GM12878 (cell line): ENCODE measurements around the gene CGREF1. TPM values are rescaled to one million over a fixed set of nuclear protein-coding genes. Genes with fewer than 3 reads are reported as not detected.

Experiments used
- ATAC-seq: fragments of 200-7000 bp; cut with Tn5 transposase; 3 replicates; pipeline ENCODE4 v1.9.1; 2020; ENCODE audit warnings: mild to moderate bottlenecking, moderate library complexity
- BruUV-seq: library from RNA; stranded (reverse); fragments of 400-500 nt; replicated peaks from 2 replicates; lab custom pipeline; 2021; lab: Mats Ljungman, UMichigan
- CTCF ChIA-PET: fragments of 300-600 bp; sonication (Branson Sonifier 250); formaldehyde crosslinking; extraction: SDS; loops from one replicate; lab custom pipeline; 2021; ENCODE audit warnings: inconsistent platforms; lab: Yijun Ruan, JAX
- POLR2A ChIA-PET: fragments of 350-600 bp; formaldehyde crosslinking; extraction: SDS; loops from one replicate; lab custom pipeline; 2021; ENCODE audit warnings: inconsistent platforms; lab: Charles Lee
- RAD21 ChIA-PET: fragments of 300-600 bp; sonication (Branson Sonifier 250); formaldehyde crosslinking; loops from one replicate; lab custom pipeline; 2023; ENCODE audit warnings: antibody characterized with exemption; ENCODE audit not compliant: unreplicated experiment; lab: Charles Lee
- SMC1A ChIA-PET: fragments of 300-600 bp; sonication (Branson Sonifier 250); formaldehyde crosslinking; loops from one replicate; lab custom pipeline; 2023; ENCODE audit not compliant: unreplicated experiment, uncharacterized antibody; lab: Charles Lee
- DNase-seq: peaks from one replicate; pipeline ENCODE4 v3.0.0-alpha.2; 2011; ENCODE audit warnings: low read depth, low spot score
- FAIRE-seq: peaks from 3 replicates; lab custom pipeline; 2011; peaks lifted over from hg19 to GRCh38; lab: Jason Lieb, UNC
- H2AFZ ChIP-seq: 2 replicates; pipeline ENCODE4 v1.6.0; 2011; ENCODE audit warnings: low read depth, low read length, control low read depth; ENCODE audit not compliant: control insufficient read depth
- H3K27ac ChIP-seq: 2 replicates; pipeline ENCODE4 v1.5.1; 2011; ENCODE audit warnings: control low read depth; ENCODE audit not compliant: control insufficient read depth, insufficient read depth
- H3K27me3 ChIP-seq, 2 experiments: replicated peaks in 1 of 2; 2 replicates each; pipeline versions ENCODE4 v1.6.0 to v1.6.1; 2011; ENCODE audit warnings: low read length in 1 of 2; ENCODE audit not compliant: control insufficient read depth in 2 of 2, insufficient read depth in 2 of 2
- H3K36me3 ChIP-seq, 2 experiments: 2 replicates each; pipeline ENCODE4 v1.5.1; 2011; ENCODE audit warnings: low read length in 1 of 2; ENCODE audit not compliant: control insufficient read depth in 2 of 2, insufficient read depth in 2 of 2
- H3K4me1 ChIP-seq: 2 replicates; pipeline ENCODE4 v1.6.1; 2011; ENCODE audit warnings: mild to moderate bottlenecking, low read length, moderate library complexity, mixed read lengths; ENCODE audit not compliant: control insufficient read depth, insufficient read depth
- H3K4me2 ChIP-seq: 2 replicates; pipeline ENCODE4 v1.6.0; 2011; ENCODE audit warnings: control low read depth; ENCODE audit not compliant: control insufficient read depth, insufficient read depth
- H3K4me3 ChIP-seq: fragments of 200-600 bp; sonication (generic); 2 replicates; pipeline ENCODE4 v1.5.1; 2016
- H3K79me2 ChIP-seq: 2 replicates; pipeline ENCODE4 v1.6.0; 2011; ENCODE audit warnings: low read length; ENCODE audit not compliant: control insufficient read depth, insufficient read depth
- H3K9ac ChIP-seq: 2 replicates; pipeline ENCODE4 v1.8.0; 2011; ENCODE audit warnings: low read length, control low read depth, mixed read lengths; ENCODE audit not compliant: control insufficient read depth, insufficient read depth
- H3K9me3 ChIP-seq: replicated peaks from 3 replicates; pipeline ENCODE4 v1.5.1; 2011; ENCODE audit warnings: mild to moderate bottlenecking, low read length; ENCODE audit not compliant: control insufficient read depth, insufficient read depth
- H4K20me1 ChIP-seq: 2 replicates; pipeline ENCODE4 v1.6.0; 2011; ENCODE audit not compliant: control insufficient read depth, insufficient read depth
- BMI1 ChIP-seq: fragments of 450-650 bp; IDR thresholded peaks from 2 replicates; pipeline ENCODE4 v1.6.1; 2016; ENCODE audit warnings: mild to moderate bottlenecking, moderate library complexity, borderline replicate concordance
- CBFB ChIP-seq: IDR thresholded peaks from 2 replicates; pipeline ENCODE4 v1.6.1; 2016; ENCODE audit warnings: antibody characterized with exemption, low read depth
- EP300 ChIP-seq, 2 experiments: fragments of 150-350 bp in 1 of 2; IDR thresholded peaks; 2 replicates each; pipeline ENCODE4 v1.6.1; 2011 to 2012; ENCODE audit warnings: low read depth in 2 of 2, low read length in 2 of 2, borderline replicate concordance in 1 of 2, improper control_type of control experiment in 1 of 2, inconsistent platforms in 1 of 2; ENCODE audit not compliant: control insufficient read depth in 1 of 2
- KLF5 ChIP-seq: fragments of 450-650 bp; IDR thresholded peaks from 2 replicates; pipeline ENCODE4 v1.6.1; 2014; ENCODE audit warnings: mild to moderate bottlenecking; ENCODE audit not compliant: partially characterized antibody
- MEF2B ChIP-seq: fragments of 450-650 bp; IDR thresholded peaks from 2 replicates; pipeline ENCODE4 v1.6.1; 2018; ENCODE audit warnings: mild to moderate bottlenecking, moderate library complexity; ENCODE audit not compliant: partially characterized antibody, poor library complexity, severe bottlenecking
- MTA3 ChIP-seq: IDR thresholded peaks from 2 replicates; pipeline ENCODE4 v1.6.1; 2012; ENCODE audit warnings: low read length, inconsistent platforms, borderline replicate concordance
- NBN ChIP-seq: fragments of 450-650 bp; IDR thresholded peaks from 2 replicates; pipeline ENCODE4 v1.6.1; 2016
- POLR2A ChIP-seq: IDR thresholded peaks from 2 replicates; pipeline ENCODE4 v1.6.1; 2011; ENCODE audit warnings: low read depth, mild to moderate bottlenecking, low read length
- SMARCA5 ChIP-seq: fragments of 450-650 bp; IDR thresholded peaks from 2 replicates; pipeline ENCODE4 v1.6.1; 2017; ENCODE audit warnings: mild to moderate bottlenecking
- ZNF24 ChIP-seq: fragments of 450-650 bp; IDR thresholded peaks from 2 replicates; pipeline ENCODE4 v1.6.1; 2017; ENCODE audit warnings: antibody characterized with exemption, mild to moderate bottlenecking
- WGBS: methylation state at CpG from one replicate; pipeline ENCODE4 v1.1.6; 2016; ENCODE audit warnings: low lambda C conversion rate; ENCODE audit not compliant: insufficient replicate concordance, insufficient coverage; ENCODE audit errors: missing lambda C conversion rate; 5-methylcytosine and 5-hydroxymethylcytosine counted together
- in situ Hi-C: fragments of 300-500 bp; cut with MboI; formaldehyde crosslinking; loops from 9 replicates; pipeline ENCODE4 v1.14.3; 2018; ENCODE audit warnings: mixed read lengths
- intact Hi-C: fragments of 100-400 bp; cut with micrococcal nuclease; formaldehyde crosslinking; loops from one replicate; pipeline ENCODE4 v1.14.2; 2022; ENCODE audit not compliant: unreplicated experiment
- polyA plus RNA-seq, 11 experiments: library from polyadenylated mRNA; depleted of rRNA in 4 of 11; unstranded in 6 of 11; stranded (reverse) in 5 of 11; fragments of >200 nt; fragmentation: Nextera tagmentation in 4 of 11; fragmentation: Illumina TruSeq in 1 of 11; extraction: Ambion mirVana in 4 of 11; extraction: Trizol in 1 of 11; gene quantifications; 1 replicate in 1 of 11; 2 replicates in 10 of 11; pipeline versions ENCODE4 v1.2.1 to v1.2.3, GENCODE V29; 2011 to 2016; ENCODE audit warnings: inconsistent platforms in 2 of 11, missing spikeins in 2 of 11, low read depth in 1 of 11
- total RNA-seq, 4 experiments: library from RNA; depleted of rRNA in 3 of 4; stranded (reverse); fragments of >200 nt in 3 of 4; fragmentation: Illumina TruSeq in 1 of 4; extraction: Trizol in 1 of 4; gene quantifications; 2 replicates each; pipeline versions ENCODE4 v1.2.1 to v1.2.3, GENCODE V29; 2013 to 2021
- TF ChIP-seq, protein P1 (sequence below): fragments of 450-650 bp; IDR thresholded peaks from 2 replicates; pipeline ENCODE4 v1.6.1; 2014; ENCODE audit warnings: mild to moderate bottlenecking
- TF ChIP-seq, protein P2 (sequence below): IDR thresholded peaks from 2 replicates; pipeline ENCODE4 v1.6.1; 2011; ENCODE audit warnings: borderline replicate concordance, low read depth, mild to moderate bottlenecking, moderate library complexity, mixed read lengths, low read length; ENCODE audit not compliant: insufficient read depth; ENCODE audit errors: extremely low read length
- TF ChIP-seq, protein P3 (sequence below): fragments of 450-650 bp; IDR thresholded peaks from 2 replicates; pipeline ENCODE4 v1.6.1; 2016; ENCODE audit warnings: mild to moderate bottlenecking, moderate library complexity, borderline replicate concordance
- TF ChIP-seq, protein P4 (sequence below): fragments of 450-650 bp; IDR thresholded peaks from 2 replicates; pipeline ENCODE4 v1.6.1; 2017; ENCODE audit warnings: mild to moderate bottlenecking, low read depth, inconsistent platforms; ENCODE audit not compliant: poor library complexity, severe bottlenecking

Gene CGREF1
- total and polyA plus RNA-seq, 10 of the 15 experiments (the other 5 are each of a cell fraction or from before 2014, with no cell fraction given): 0.06 to 0.21 TPM; not detected in 8

DNA sequence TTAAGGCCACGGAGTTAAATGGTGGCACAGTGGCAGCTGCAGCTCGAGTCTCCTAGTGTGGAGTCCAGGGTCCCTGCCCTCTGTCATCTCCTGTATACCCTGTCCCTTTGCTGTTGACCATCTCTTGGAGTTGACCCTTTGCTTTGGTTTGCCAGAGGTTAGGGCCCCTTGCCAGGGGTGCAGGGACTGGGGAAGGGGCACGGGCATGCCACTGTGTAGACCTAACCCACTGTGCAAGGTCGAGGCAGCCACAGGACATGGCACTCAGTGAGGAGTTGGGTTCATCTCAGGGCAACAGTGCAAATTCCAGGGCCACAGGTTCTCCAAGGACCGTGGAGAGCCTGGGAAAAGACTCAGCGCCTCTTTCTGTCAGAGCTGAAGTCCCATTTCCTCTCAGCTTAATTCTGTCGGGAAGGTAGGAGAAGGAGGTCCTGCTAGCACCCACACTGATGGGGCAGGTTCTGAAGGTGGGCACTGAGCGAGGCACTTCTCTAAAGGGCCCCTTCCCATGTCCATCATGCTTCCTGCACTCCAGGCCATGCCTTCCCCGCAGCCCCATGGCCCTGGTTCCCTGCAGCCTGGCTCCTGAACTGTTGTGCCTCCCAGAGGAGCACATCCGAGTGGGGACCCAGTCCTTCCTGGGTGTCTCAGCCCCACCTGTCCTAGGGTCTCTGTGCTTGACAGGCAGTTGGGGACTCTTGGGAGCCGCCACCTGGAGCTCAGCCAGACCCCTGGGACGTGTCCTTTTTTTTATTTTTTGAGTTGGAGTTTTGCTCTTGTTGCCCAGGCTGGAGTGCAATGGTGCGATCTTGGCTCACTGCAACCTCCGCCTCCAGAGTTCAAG, 29.6 kb downstream of the CGREF1 start:
- POLR2A ChIA-PET: interaction anchor here (0.6 to 0.7 kb wide), 2 partner anchors 122 to 183 kb away, joined by 3 to 8 read pairs; no protein-coding TSS in a partner anchor
- no peak overlapping the region for H3K9ac ChIP-seq
- intact Hi-C loops: no loop called here
- CTCF ChIA-PET: interaction anchor here (2.1 kb wide), 1 partner anchor 80 kb away, joined by 6 read pairs; no protein-coding TSS in a partner anchor
- 61% methylated on average over 14 of the region's 14 CpGs for WGBS
- no peak overlapping the region for H3K27ac ChIP-seq
- FAIRE-seq (no peak), DNase-seq (no peak), ATAC-seq (no peak)
- no peaks in the 10 kb centered on the region for H3K9me3 ChIP-seq
- RAD21 ChIA-PET: interaction anchor here (1.2 kb wide), 2 partner anchors 102 to 130 kb away, joined by 3 read pairs; no protein-coding TSS in a partner anchor
- no peak overlapping the region for H3K4me3 ChIP-seq
- in situ Hi-C loops: loop anchor here (10.0 kb wide), 1 partner anchor 125 kb away; no protein-coding TSS in a partner anchor
- no peak overlapping the region for H2AFZ ChIP-seq
- no peak overlapping the region for H3K4me2 ChIP-seq
- BruUV-seq: no TSS peak
- no peaks in the 10 kb centered on the region for H3K36me3 ChIP-seq
- H3K4me1 ChIP-seq: peaks cover 11% of the 10 kb centered on the region; the same call in 1 of the 2 replicates
- no peaks in the 10 kb centered on the region for H4K20me1 ChIP-seq
- no peaks in the 10 kb centered on the region for H3K79me2 ChIP-seq
- no peaks in the 10 kb centered on the region for H3K27me3 ChIP-seq
- SMC1A ChIA-PET: interaction anchor here (1.1 kb wide), 1 partner anchor 46 kb away, joined by 3 read pairs; no protein-coding TSS in a partner anchor
- no peak for TF ChIP-seq EP300 (IDR thresholded peaks at IDR 0.05; ENCODE audit: borderline replicate concordance in 1 of 2, control insufficient read depth in 1 of 2, low read depth in 2 of 2, low read length in 2 of 2)
- no peak for TF ChIP-seq KLF5
- no peak for TF ChIP-seq NBN
- no peak for TF ChIP-seq CBFB
- no peak for TF ChIP-seq MTA3
- no peak for TF ChIP-seq SMARCA5
- TF ChIP-seq, protein P1, sequence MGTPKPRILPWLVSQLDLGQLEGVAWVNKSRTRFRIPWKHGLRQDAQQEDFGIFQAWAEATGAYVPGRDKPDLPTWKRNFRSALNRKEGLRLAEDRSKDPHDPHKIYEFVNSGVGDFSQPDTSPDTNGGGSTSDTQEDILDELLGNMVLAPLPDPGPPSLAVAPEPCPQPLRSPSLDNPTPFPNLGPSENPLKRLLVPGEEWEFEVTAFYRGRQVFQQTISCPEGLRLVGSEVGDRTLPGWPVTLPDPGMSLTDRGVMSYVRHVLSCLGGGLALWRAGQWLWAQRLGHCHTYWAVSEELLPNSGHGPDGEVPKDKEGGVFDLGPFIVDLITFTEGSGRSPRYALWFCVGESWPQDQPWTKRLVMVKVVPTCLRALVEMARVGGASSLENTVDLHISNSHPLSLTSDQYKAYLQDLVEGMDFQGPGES: no peak
- TF ChIP-seq, protein P2, sequence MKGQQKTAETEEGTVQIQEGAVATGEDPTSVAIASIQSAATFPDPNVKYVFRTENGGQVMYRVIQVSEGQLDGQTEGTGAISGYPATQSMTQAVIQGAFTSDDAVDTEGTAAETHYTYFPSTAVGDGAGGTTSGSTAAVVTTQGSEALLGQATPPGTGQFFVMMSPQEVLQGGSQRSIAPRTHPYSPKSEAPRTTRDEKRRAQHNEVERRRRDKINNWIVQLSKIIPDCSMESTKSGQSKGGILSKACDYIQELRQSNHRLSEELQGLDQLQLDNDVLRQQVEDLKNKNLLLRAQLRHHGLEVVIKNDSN: no peak
- TF ChIP-seq, protein P3, sequence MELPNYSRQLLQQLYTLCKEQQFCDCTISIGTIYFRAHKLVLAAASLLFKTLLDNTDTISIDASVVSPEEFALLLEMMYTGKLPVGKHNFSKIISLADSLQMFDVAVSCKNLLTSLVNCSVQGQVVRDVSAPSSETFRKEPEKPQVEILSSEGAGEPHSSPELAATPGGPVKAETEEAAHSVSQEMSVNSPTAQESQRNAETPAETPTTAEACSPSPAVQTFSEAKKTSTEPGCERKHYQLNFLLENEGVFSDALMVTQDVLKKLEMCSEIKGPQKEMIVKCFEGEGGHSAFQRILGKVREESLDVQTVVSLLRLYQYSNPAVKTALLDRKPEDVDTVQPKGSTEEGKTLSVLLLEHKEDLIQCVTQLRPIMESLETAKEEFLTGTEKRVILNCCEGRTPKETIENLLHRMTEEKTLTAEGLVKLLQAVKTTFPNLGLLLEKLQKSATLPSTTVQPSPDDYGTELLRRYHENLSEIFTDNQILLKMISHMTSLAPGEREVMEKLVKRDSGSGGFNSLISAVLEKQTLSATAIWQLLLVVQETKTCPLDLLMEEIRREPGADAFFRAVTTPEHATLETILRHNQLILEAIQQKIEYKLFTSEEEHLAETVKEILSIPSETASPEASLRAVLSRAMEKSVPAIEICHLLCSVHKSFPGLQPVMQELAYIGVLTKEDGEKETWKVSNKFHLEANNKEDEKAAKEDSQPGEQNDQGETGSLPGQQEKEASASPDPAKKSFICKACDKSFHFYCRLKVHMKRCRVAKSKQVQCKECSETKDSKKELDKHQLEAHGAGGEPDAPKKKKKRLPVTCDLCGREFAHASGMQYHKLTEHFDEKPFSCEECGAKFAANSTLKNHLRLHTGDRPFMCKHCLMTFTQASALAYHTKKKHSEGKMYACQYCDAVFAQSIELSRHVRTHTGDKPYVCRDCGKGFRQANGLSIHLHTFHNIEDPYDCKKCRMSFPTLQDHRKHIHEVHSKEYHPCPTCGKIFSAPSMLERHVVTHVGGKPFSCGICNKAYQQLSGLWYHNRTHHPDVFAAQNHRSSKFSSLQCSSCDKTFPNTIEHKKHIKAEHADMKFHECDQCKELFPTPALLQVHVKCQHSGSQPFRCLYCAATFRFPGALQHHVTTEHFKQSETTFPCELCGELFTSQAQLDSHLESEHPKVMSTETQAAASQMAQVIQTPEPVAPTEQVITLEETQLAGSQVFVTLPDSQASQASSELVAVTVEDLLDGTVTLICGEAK: no peak
- TF ChIP-seq, protein P4, sequence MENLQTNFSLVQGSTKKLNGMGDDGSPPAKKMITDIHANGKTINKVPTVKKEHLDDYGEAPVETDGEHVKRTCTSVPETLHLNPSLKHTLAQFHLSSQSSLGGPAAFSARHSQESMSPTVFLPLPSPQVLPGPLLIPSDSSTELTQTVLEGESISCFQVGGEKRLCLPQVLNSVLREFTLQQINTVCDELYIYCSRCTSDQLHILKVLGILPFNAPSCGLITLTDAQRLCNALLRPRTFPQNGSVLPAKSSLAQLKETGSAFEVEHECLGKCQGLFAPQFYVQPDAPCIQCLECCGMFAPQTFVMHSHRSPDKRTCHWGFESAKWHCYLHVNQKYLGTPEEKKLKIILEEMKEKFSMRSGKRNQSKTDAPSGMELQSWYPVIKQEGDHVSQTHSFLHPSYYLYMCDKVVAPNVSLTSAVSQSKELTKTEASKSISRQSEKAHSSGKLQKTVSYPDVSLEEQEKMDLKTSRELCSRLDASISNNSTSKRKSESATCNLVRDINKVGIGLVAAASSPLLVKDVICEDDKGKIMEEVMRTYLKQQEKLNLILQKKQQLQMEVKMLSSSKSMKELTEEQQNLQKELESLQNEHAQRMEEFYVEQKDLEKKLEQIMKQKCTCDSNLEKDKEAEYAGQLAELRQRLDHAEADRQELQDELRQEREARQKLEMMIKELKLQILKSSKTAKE: no peak
- TF ChIP-seq ZNF24: no peak
- TF ChIP-seq BMI1: no peak
- TF ChIP-seq POLR2A: no peak
- no peak for TF ChIP-seq MEF2B
